Suprapubic skin (tissue), 4 donors: Measurements from ENCODE around the gene ACTL9. TPM values are rescaled to one million over a fixed set of nuclear protein-coding genes. Genes with fewer than 3 reads are reported as not detected.

Experiments
- DNase-seq, 2 donors: peaks; one replicate each; pipeline ENCODE4 v3.0.0-alpha.2; 2019; ENCODE audit warnings: low spot score in 2 of 2
- H3K27ac ChIP-seq: fragments of 200-600 bp; sonication (generic); one replicate; pipeline ENCODE4 v1.5.1; 2019
- H3K27me3 ChIP-seq: fragments of 200-600 bp; sonication (generic); one replicate; pipeline ENCODE4 v1.5.1; 2019
- H3K36me3 ChIP-seq: fragments of 200-600 bp; sonication (generic); one replicate; pipeline ENCODE4 v1.5.1; 2019
- H3K4me1 ChIP-seq: fragments of 200-600 bp; sonication (generic); one replicate; pipeline ENCODE4 v1.5.1; 2019
- H3K4me3 ChIP-seq: fragments of 200-600 bp; sonication (generic); one replicate; pipeline ENCODE4 v1.5.1; 2019; ENCODE audit warnings: mild to moderate bottlenecking
- H3K9me3 ChIP-seq: fragments of 200-600 bp; sonication (generic); one replicate; pipeline ENCODE4 v1.5.1; 2019
- CTCF ChIP-seq, 2 donors: fragments of 200-600 bp in 1 of 2; fragments of 450-650 bp in 1 of 2; sonication (generic) in 1 of 2; IDR thresholded peaks; one replicate each; pipeline ENCODE4 v1.5.1; 2016 to 2019; ENCODE audit warnings: antibody characterized with exemption in 2 of 2, mild to moderate bottlenecking in 1 of 2, moderate library complexity in 1 of 2
- EP300 ChIP-seq: sonication (generic); formaldehyde crosslinking; IDR thresholded peaks from one replicate; pipeline ENCODE4 v1.6.1; 2017; ENCODE audit warnings: antibody characterized with exemption
- POLR2A ChIP-seq, 2 donors: fragments of 450-650 bp; IDR thresholded peaks; one replicate each; pipeline ENCODE4 v1.6.1; 2017; ENCODE audit warnings: antibody characterized with exemption in 2 of 2, mild to moderate bottlenecking in 2 of 2, moderate library complexity in 2 of 2
- POLR2AphosphoS5 ChIP-seq, 3 donors: sonication (generic); formaldehyde crosslinking; IDR thresholded peaks; one replicate each; pipeline ENCODE4 v1.6.1; 2017; ENCODE audit warnings: antibody characterized with exemption in 3 of 3
- WGBS: methylation state at CpG from one replicate; pipeline ENCODE4 v1.1.5; 2018; 5-methylcytosine and 5-hydroxymethylcytosine counted together
- total RNA-seq, 4 donors: library from RNA; depleted of rRNA; stranded (reverse); fragments of >200 nt; gene quantifications; one replicate each; pipeline ENCODE4 v1.1.0, GENCODE V29; 2016

Gene ACTL9
- total RNA-seq, 4 donors from 2014 or later: not detected

- TF ChIP-seq CTCF (IDR thresholded peaks at IDR 0.05): no peak
- no peak for TF ChIP-seq POLR2A (IDR thresholded peaks at IDR 0.05)
- TF ChIP-seq EP300: no peak
- TF ChIP-seq POLR2AphosphoS5 (IDR thresholded peaks at IDR 0.05): no peak
- peaks cover 3% of the 10 kb centered on the region for H3K9me3 ChIP-seq
- H3K36me3 ChIP-seq: no peaks in the 10 kb centered on the region
- no peak overlapping the region for H3K27ac ChIP-seq
- WGBS: 76% methylated on average over 1 of the region's 1 CpG
- H3K4me3 ChIP-seq: no peak overlapping the region
- peaks cover 11% of the 10 kb centered on the region for H3K27me3 ChIP-seq
- H3K4me1 ChIP-seq: peaks cover 4% of the 10 kb centered on the region
- no peak for DNase-seq
Measured at GRCh38 chr19:8682931-8683330, 15.7 kb downstream of the ACTL9 start.

GRCh38 chr19:8682472-8682871 lies 16.1 kb downstream of the ACTL9 start:
- H3K9me3 ChIP-seq: peaks cover 3% of the 10 kb centered on the region
- peaks cover 10% of the 10 kb centered on the region for H3K27me3 ChIP-seq
- H3K4me1 ChIP-seq: peaks cover 4% of the 10 kb centered on the region
- no peak overlapping the region for H3K27ac ChIP-seq
- WGBS: 62% methylated on average over 2 of the region's 2 CpGs
- no peak overlapping the region for H3K4me3 ChIP-seq
- DNase-seq: no peak
- TF ChIP-seq CTCF (IDR thresholded peaks at IDR 0.05) (no peak), EP300 (no peak), POLR2A (IDR thresholded peaks at IDR 0.05) (no peak), POLR2AphosphoS5 (IDR thresholded peaks at IDR 0.05) (no peak)
- no peaks in the 10 kb centered on the region for H3K36me3 ChIP-seq

GRCh38 chr19:8681345-8682029 lies 17.1 kb downstream of the ACTL9 start:
- WGBS: 69% methylated on average over 2 of the region's 2 CpGs
- DNase-seq: peak in 1 of 2 donors; percentile 2
- Histone ChIP-seq H3K4me1 (peaks cover 4% of the 10 kb centered on the region), H3K36me3 (no peaks in the 10 kb centered on the region), H3K27ac (no peak overlapping the region), H3K27me3 (peaks cover 7% of the 10 kb centered on the region), H3K9me3 (peaks cover 3% of the 10 kb centered on the region), H3K4me3 (no peak overlapping the region)
- TF ChIP-seq CTCF (IDR thresholded peaks at IDR 0.05): no peak
- no peak for TF ChIP-seq EP300
- no peak for TF ChIP-seq POLR2AphosphoS5 (IDR thresholded peaks at IDR 0.05)
- no peak for TF ChIP-seq POLR2A (IDR thresholded peaks at IDR 0.05)

- no peaks in the 10 kb centered on the region for H3K36me3 ChIP-seq
- 80% methylated on average over 5 of the region's 5 CpGs for WGBS
- DNase-seq: peak in 1 of 2 donors; percentile 17
- no peak overlapping the region for H3K4me3 ChIP-seq
- H3K9me3 ChIP-seq: peaks cover 3% of the 10 kb centered on the region
- peaks cover 7% of the 10 kb centered on the region for H3K27me3 ChIP-seq
- H3K4me1 ChIP-seq: peaks cover 4% of the 10 kb centered on the region
- no peak for TF ChIP-seq EP300
- TF ChIP-seq POLR2AphosphoS5 (IDR thresholded peaks at IDR 0.05): no peak
- no peak for TF ChIP-seq CTCF (IDR thresholded peaks at IDR 0.05)
- no peak for TF ChIP-seq POLR2A (IDR thresholded peaks at IDR 0.05)
- H3K27ac ChIP-seq: no peak overlapping the region
Measured at GRCh38 chr19:8680676-8681344, 17.8 kb downstream of the ACTL9 start.

GRCh38 chr19:8678244-8678807 lies 20.3 kb downstream of the ACTL9 start:
- TF ChIP-seq CTCF (IDR thresholded peaks at IDR 0.05) (no peak), EP300 (no peak), POLR2A (IDR thresholded peaks at IDR 0.05) (no peak), POLR2AphosphoS5 (IDR thresholded peaks at IDR 0.05) (no peak)

More at GRCh38 chr19:8678244-8678807, 20.3 kb downstream of the ACTL9 start:
- Histone ChIP-seq H3K27me3 (no peaks in the 10 kb centered on the region), H3K36me3 (no peaks in the 10 kb centered on the region), H3K9me3 (peaks cover 3% of the 10 kb centered on the region), H3K4me1 (no peaks in the 10 kb centered on the region), H3K27ac (no peak overlapping the region), H3K4me3 (no peak overlapping the region)
- no peak for DNase-seq
